Fibroblast of gingiva (primary cell): Measurements from ENCODE around the gene ZNF277.
A peak's percentile ranks its signal among the peaks of the same experiment; 100 is the strongest.

ENCODE experiments used
- DNase-seq: peaks from one replicate; pipeline ENCODE4 v3.0.0-alpha.2; 2011; ENCODE audit warnings: low read depth

The ZNF277 gene

DNA sequence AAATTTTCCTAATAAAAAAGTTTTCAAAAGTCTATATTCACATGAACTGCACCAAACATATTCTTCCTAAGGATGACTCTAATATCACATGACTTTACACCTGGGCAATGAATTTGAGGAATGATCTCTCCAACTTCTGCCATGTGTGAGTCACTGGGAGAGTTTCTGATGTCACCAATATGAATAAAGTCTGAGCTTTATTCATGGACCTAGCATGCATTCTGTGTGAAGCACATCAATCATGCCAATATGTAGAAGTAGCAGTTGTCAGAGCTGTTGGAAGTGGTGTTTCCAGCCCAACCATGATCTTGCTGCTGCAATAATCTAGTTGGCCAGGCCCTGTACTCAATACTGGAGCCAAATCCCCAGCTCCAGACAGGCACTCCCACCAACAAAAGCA, 152.0 kb downstream of the ZNF277 start:
- no peak for DNase-seq

DNA sequence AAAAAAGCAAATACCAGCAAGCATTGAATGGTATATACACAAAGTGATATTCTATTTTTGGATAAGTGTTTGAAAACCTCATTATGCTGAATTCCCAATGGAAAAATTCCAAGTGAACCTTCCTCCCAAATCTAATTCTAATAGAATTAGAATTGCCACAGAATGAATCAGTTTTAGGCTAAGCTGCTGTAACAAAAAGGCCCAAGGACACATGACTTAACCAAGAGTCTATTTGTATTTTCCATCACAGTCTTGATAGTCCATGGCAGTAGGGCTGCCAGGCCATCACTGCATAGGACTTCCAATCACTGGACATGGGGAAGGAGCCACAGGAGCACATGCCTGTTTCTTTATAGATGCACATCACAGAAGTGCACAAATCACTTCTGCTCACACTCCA, 152.6 kb downstream of the ZNF277 start:
- no peak for DNase-seq

DNA sequence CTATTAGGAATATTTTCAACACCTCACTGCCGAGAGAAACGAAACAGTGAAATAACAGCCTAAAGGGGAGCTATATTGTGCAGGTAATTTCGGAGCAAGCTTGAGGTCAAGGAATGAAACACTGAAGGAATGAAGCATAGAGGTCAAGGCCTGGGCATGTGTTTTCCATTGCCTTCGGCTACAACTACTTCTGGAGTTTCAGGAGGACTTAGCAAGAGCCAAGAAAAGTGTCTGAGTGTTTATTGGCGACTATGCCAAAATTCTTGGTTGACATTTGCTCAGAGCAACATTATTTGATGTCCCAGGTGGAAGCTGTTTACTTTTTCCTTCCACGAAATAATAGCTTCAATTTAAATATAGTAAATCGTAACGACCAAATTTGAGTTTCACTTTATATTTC, 154.2 kb downstream of the ZNF277 start:
- DNase-seq: peak; percentile 65

DNA sequence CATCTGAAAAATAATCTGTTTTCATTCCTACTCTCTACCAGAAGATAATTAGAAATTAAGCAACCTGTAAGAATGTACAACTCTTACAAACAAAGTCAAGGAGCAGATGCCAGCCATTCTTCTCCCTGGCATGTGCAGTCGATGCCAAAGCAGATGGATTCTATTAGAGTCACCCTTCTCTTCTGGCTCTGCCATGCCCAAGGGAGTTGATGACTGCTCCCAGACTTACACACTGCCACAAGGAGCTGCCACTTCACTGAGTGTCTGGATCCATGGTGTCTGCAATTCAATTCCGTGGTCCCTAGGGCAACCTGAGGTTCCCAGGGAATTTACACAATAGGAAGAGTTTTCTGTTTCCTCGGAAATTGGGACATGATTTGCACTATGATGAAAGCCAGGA, 154.7 kb downstream of the ZNF277 start:
- peak; percentile 94 for DNase-seq

DNA sequence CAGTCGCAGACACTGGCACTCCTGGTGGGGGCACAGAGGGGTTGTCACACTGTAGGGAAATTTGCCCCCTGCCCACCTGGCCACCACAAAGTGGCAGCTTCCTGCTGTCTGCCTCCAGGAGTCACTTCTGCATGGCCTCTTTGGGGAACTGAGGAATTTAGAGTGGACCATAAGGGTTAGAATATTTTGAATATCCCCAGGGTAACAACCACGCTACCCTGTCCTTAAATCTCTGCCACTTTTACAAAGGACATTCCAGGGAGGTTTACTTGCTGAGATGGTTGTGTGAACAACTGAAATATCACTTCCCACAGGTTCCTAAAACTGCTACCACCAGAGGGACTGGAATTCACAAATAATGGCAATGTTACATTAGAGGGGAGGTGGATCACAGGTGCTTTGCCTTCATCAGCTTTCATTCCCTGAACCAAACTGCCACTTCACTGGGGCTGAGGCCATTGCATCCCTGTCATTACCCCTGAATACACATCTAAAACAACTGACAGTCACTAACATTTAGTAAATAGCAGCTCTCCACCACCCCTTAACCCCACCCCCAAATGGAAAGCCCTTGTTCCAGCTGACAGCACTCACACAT, 155.7 kb downstream of the ZNF277 start:
- DNase-seq: no peak

DNA sequence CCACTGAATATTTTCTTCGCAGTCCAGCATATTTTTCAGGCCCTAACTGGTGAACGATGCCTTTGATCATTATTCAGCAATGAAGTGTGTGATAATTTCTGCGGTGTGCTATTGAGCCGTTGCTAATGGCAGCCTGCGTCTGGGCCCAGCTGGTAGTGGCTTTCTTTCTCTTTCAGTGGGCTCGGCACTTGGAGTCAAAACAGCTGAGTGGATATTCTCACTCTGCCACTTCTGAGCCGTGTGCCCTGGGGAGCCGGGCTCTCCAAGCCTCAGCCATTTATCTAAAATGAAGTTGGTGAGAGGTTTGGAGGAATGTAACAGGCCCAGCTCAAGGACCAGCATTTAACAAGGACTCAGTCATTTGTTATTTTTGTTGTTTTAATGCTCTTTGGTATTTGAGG, 156.2 kb downstream of the ZNF277 start:
- DNase-seq: no peak

DNA sequence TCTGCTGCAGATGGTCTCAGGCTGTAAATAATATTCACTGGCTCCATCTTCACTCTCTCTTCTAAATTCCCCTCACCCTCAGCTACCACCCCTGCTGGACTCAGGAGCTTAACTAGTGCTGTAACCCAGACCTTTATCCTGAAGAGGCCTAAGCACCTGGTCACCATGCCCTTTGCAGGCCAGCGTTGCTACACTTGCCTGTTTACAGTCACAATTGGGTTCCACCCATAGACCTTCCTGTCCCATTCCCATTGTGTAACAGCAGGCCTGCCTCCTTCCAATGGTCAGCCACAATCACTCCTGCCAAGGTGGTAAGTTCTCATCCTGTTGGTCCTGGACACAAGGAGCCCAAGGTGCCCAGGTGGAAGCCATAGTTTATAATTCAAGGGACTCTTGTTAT, 157.9 kb downstream of the ZNF277 start:
- no peak for DNase-seq

DNA sequence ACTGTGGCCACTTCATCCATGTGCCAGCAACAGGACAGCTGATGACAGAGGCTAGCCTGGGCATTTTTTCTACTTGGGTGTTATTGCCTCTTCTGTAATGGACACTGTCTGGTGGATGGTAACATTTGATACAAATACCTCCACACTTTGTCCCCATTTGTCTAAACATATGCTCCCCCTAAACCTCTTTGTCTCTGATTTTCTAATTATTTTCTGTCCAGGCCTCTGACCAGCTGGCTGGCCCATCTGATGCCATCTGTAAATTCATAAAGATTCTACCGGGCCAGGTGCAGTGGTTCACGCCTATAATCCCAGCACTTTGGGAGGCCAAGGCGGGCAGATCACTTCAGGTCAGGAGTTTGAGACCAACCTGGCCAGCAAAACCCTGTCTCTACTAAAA, 159.1 kb downstream of the ZNF277 start:
- DNase-seq: no peak

DNA sequence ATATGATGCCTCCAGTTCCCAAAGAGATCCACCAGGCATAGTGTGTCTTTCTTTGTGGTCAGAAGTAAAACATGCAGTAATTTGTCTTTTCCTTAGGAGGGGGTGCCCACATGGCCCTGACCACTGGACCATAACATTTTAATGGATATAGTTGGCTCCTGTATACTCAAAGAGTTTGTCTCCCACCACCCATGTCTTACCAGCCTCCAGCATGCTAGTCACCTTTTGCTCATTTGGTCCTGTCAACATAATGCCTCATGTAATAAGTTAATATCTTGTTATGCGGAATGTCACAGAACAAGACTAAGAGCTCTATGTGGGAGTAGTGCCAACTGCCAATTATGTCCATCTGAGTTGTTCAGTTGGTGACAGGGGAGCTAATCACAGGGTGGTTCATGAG, 160.4 kb downstream of the ZNF277 start:
- no peak for DNase-seq

DNA sequence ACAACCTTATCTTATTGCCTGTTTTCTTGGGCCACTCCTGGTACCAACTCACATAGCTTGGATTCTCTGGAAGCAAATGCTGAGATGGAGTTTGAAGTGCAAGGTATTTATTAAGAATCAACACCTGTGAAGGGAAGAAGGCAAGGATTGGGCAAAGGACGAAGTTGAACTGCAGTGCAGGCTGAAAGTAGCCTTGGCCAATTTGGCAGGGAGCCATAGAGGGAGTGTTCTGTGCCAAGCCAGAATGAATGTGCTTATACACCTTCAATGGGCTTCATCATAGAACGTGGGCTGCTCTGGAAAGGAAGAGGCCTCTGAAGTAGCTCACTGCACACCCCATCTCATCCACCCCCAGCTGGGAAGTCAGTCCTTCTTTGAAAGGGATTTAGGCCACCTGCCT, 163.9 kb downstream of the ZNF277 start:
- no peak for DNase-seq

DNA sequence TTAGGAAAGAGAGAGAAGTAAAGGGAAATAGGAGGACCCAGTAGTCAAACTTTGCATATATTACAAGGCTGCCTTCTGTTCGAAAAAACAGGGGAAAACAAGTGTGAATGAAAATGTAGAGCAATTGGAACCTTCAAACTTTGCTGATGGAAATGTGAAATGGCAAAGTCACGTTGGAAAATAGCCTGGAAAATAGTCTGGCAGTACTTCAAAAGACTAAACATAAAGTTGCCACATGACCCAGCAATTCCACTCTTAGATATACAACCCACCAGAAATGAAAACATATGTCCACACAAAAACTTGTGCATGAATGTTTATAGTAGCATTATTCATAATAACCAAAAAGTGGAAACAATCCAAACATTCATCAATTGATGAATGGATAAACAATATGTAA, 165.2 kb downstream of the ZNF277 start:
- DNase-seq: peak; percentile 73

DNA sequence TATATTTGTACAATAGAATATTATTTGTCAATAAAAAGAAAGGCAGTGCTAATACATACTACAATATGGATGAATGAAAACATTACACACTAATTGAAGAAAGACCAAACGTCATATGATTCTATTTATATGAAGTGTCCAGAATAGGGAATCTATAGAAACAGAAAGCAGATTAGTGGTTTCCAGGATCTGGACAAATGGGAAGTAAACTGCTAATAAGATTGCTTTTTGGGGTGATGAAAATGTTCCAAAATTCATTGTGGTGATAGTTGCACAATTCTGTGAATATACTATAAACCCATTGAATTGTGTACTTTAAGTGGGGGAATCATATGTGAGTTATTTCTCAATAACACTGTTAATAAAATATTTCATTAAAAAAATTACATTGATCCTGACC, 165.6 kb downstream of the ZNF277 start:
- DNase-seq: peak; percentile 26

DNA sequence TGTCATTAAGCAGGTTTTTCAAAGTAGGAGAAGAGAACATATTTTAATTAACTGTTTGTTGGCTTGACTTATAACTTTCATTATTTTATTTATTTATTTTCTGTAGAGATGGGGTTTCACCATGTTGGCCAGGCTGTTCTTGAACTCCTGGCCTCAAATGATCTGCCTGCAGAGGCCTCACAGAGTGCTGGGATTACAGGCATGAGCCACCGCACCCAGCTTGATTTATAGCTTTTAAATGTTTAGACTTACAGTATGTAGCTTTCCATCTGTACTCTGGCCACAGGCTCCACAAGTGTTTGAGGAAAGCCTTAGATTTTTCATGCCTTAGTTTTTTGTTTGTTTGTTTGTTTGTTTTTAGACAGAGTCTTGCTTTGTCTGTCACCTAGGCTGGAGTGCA, 171.1 kb downstream of the ZNF277 start:
- DNase-seq: no peak

DNA sequence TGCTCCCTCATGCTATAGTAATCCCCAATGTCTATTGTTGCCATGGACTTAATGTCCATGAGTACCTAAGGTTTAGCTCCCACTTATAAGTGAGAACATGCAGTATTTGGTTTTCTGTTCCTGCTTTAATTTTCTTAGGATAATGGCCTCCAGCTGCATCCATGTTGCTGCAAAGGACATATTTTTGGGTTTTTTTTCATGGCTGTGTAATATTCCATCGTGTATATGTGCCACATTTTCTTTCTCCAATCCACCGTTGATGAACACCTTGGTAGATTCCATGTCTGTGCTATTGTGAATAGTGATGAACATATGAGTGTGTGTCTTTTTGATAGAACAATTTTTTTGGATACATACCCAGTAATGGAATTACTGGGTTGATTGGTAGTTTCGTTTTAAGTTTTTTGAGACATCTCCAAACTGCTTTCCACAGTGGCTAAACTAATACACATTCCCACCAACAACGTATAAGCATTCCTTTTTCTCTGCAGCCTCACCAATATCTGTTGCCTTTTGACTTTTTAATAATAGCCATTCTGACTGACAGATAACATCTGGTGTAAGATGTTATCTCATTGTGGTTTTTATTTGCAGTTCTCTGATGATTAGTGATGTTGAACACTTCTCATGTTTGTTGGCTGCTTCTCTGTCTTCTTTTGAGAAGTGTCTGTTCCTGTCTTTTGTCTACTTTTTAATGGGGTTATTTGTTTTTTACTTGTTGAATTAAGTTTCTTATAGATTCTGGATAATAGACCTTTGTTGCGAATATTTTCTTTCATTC, 175.0 kb downstream of the ZNF277 start:
- DNase-seq: no peak

DNA sequence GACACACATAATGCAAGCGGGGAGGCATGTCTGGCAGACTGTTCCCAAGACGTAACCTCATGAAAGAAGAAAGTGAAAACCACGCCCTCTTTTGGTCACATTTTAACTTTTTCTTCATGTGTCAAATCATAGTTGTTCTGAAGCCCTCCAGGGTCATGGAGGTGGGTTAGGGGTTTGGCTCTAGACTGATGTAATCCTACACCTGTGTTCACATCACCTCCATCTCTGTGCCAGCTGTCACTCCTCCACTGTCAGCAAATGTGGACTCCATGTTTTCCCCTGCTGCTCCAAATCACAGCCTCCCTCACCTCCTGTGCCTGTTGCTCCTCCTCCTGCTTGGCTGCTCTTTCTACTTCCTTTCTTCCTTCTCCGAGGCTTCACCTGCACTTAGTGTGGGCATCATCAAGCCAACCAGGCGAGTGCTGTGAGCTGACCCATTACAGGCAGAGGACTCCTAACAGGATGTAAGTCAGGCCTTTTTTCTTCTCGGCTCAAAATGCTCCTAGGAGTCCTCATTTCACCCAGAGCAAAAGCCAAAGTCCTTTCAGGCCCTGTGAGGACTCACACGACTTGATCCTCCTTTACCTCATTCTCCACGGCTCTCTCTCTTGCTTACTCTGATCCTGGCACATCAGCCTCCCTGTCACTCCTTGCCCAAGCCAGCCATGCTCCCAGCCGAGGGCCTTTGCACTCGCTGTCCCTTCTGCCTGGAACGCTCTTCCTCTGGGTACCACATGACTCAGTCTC, 177.3 kb downstream of the ZNF277 start:
- peak; percentile 25 for DNase-seq

DNA sequence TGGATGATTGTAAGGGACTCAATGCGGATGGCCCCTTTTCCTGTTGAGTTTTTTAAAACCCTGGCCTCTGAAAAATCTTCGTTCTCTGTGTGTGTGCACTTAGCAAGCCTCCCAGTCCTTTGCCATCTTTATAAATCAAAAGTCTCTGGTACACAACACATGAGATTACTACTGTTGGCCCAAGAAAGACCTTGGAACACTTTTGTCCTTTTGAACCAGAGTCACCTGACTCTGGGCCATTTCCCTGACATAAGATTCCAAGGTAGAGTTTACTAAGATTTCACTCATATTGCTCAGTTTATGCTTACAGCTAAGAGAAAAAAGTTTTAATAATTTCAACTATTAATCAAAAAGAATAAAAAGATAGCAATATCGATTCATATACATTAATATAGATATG, 179.0 kb downstream of the ZNF277 start:
- DNase-seq: no peak

DNA sequence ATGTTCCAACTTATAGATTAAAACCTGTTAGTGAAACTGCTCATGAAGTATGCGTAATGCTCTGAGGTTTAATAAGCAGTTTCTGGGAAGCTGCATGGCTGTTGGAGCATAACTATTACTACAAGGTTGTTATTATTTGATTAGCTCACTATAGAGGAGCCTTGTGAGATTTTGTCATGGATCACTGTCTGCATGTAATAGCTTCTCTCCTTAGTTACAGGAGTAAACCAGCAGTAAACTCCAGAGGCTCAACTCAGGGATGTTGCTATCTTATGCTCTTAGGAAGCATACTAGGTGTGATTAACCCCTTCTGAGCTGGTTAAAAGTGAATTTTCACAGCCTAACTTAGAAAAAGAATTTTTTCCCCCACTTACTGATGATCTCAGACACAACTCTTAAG, 180.1 kb downstream of the ZNF277 start:
- no peak for DNase-seq

DNA sequence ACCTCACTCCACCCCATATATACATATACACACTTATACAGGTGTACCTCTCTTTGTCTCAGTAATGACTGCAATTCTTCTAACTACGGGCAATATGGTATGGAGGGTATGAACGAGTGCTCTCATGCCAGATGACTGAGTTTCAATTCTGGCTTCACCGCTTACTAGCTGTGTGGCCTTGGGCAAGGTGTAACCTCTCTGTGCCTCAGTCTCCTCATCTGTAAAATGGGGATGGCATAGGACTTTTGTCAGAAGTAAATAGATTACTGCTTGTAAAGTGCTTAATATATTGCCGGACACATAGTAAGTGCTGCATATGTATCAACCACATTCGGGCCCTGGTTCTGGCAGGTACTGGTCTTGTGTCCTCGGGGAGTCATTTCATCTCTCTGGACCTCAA, 183.7 kb downstream of the ZNF277 start:
- no peak for DNase-seq

DNA sequence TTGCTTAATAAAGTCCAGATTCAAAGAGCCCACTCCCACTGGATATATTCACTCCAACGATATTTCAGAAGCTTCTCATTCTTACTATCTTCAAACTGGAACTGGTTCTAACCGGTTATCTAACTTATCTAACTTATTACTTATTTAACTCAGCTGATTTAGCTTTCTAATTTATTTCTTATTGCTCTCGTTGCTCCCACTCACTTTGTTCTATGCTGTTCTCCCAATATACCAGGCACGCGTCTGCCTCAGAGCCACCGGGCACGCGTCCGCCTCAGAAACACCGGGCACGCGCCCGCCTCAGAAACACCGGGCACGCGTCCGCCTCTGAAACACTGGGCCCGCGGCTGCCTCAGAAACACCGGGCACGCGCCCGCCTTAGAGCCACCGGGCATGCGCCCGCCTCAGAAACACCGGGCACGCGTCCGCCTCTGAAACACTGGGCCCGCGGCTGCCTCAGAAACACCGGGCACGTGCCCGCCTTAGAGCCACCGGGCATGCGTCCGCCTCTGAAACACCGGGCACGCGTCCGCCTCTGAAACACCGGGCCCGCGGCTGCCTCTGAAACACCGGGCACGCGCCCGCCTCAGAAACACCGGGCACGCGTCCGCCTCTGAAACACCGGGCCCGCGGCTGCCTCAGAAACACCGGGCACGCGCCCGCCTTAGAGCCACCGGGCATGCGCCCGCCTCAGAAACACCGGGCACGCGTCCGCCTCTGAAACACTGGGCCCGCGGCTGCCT, 184.8 kb downstream of the ZNF277 start:
- peak; percentile 23 for DNase-seq

DNA sequence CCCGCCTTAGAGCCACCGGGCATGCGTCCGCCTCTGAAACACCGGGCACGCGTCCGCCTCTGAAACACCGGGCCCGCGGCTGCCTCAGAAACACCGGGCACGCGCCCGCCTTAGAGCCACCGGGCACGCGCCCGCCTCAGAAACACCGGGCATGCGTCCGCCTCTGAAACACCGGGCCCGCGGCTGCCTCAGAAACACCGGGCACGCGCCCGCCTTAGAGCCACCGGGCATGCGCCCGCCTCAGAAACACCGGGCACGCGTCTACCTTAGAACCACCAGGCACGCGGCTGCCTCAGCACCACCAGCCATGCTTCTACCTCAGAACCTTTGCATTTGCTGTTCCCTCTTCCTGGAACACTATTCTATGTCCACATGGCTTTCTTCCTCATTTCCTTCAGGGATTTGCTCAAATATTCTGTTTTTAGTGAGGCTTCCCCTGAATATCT, 185.4 kb downstream of the ZNF277 start:
- DNase-seq: peak; percentile 31
